ENCODE measurements around the gene KRTAP10-10.

The KRTAP10-10 gene

DNA sequence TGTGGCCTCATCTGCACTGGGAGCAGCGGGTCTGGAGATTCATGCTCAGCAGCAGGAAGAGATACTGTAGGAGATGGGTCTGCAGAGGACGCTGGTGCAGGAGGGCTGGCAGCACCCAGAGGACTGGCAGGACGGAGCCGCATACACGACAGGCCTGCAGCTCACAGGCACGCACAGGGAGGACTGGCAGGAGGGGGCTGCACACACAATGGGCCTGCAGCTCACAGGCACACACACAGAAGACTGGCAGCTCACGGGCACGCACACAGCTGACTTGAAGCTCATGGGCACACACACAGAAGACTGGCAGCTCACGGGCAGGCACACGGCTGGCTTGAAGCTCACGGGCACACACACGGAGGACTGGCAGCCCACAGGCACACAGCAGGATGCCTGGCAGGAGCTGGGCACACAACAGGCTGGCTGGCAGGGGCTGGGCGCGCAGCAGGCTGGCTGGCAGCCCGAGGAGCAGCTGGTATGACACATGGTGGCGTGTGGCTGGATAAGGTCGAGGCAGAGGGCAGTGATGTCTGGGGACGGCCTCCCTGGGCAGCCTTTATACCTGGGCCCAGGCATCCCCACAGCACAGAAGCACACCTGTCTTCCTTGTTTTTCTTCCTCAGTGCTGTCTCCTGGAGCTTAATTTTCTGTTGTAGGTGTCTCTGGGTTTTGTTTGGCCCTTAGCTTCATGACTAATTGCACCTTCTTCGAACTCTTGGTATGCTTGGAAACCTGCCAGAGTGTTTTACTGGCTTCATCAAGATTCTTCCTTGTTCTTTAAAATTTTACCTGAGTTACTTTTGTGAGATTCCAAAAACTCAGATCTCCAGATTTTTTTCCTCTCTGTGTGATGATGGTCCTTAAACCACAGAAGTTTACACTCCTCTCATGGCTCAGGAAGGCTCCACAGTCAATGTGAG lies 29.5 kb downstream of the KRTAP10-10 start, which contains the start of gene KRTAP12-2:
KRTAP12-2 (minus strand) TSS at position 527 of the 920 bp plus-strand sequence; CDS start at position 486, 41 bp downstream.
- DNase-seq (ENCODE audit: low spot score): no peak
- in situ Hi-C loops (cut with MboI; ENCODE audit: low sequenced_read_pairs, unreplicated experiment): no loop called here
- TF ChIP-seq, protein P1, sequence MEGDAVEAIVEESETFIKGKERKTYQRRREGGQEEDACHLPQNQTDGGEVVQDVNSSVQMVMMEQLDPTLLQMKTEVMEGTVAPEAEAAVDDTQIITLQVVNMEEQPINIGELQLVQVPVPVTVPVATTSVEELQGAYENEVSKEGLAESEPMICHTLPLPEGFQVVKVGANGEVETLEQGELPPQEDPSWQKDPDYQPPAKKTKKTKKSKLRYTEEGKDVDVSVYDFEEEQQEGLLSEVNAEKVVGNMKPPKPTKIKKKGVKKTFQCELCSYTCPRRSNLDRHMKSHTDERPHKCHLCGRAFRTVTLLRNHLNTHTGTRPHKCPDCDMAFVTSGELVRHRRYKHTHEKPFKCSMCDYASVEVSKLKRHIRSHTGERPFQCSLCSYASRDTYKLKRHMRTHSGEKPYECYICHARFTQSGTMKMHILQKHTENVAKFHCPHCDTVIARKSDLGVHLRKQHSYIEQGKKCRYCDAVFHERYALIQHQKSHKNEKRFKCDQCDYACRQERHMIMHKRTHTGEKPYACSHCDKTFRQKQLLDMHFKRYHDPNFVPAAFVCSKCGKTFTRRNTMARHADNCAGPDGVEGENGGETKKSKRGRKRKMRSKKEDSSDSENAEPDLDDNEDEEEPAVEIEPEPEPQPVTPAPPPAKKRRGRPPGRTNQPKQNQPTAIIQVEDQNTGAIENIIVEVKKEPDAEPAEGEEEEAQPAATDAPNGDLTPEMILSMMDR (IDR thresholded peaks at IDR 0.05; ENCODE audit: borderline replicate concordance, control extremely low read depth, extremely low read depth, insufficient read depth, missing control alignments): no peak

DNA sequence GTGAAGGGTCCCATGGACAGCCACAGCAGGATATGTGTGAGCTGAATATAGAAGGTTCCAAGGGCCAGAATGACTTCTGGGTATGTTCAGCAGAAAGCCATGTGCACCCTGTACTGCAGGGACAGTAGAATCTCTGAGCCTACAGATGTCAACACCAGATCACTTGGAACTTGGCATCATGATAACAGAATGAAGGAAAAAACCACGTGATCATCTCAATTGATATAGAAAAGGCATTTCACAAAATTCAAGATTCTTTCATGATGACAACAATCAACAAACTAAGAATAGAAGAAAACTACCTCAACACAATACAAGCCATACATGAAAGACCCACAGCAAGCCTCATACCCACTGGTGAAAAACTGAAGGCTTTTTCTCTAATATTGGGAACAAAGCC lies 30.5 kb downstream of the KRTAP10-10 start:
- TF ChIP-seq, protein P1 (IDR thresholded peaks at IDR 0.05; ENCODE audit: borderline replicate concordance, control extremely low read depth, extremely low read depth, insufficient read depth, missing control alignments): no peak
- in situ Hi-C loops (cut with MboI; ENCODE audit: low sequenced_read_pairs, unreplicated experiment): no loop called here

DNA sequence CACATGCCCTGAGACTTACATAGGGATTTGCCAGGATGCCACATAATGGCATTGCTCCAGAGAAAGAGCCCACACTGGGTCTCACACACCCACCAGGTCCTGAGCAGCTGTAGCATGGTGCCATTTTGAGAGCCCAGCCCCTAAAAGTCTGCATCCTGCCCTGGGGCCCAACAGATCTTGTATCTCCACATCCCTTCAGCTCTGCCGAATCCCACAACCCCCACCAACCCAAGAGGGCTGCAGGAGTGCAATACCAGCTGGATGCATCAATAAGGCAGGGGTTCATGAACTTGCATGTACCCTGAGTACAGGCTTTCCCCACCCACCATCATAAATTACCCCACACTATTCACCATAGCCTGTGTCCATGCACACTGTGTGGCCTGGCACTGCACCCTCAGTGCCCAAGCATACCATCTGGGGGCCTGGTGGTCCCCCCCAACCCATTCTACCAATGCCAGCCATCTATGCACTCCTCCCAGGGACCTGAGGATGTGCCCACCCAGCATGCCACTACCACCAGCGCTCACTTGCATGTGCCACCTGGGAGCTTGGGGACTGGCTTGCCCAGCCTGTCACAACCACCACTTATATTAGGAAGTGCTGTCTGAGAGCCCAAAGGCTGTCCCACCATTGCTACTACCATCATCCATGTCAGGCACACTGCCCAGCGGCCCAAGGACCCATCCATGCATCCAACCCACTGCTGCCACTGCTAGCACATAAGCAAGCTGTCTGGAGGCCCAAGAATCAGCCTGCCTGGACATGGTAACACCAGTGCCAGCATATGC lies 33.7 kb downstream of the KRTAP10-10 start:
- TF ChIP-seq, protein P1 (IDR thresholded peaks at IDR 0.05; ENCODE audit: borderline replicate concordance, control extremely low read depth, extremely low read depth, insufficient read depth, missing control alignments): no peak
- no peak for DNase-seq (ENCODE audit: low spot score)
- in situ Hi-C loops (cut with MboI; ENCODE audit: low sequenced_read_pairs, unreplicated experiment): no loop called here

More for the DNA sequence above, 30.5 kb downstream of the KRTAP10-10 start:
- DNase-seq (ENCODE audit: low spot score): no peak

DNA sequence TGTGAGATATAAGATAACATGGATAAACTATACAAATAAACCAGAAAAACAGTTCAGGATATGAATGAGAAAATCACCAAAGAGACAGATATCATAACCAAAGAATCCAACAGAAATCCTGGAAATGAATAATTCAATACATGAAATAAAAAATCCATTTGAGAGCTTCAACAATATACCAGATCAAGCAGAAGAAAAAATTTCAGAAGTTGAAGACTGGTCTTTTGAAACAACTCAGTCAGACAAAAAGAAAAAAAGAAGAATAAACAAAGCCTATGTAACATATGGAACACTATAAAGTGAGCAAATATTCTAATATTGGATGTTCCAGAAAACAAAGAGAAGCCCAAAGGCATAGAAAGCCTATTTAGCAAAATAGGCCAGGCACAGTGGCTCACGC lies 34.8 kb downstream of the KRTAP10-10 start:
- no peak for DNase-seq (ENCODE audit: low spot score)
- in situ Hi-C loops (cut with MboI; ENCODE audit: low sequenced_read_pairs, unreplicated experiment): no loop called here

DNA sequence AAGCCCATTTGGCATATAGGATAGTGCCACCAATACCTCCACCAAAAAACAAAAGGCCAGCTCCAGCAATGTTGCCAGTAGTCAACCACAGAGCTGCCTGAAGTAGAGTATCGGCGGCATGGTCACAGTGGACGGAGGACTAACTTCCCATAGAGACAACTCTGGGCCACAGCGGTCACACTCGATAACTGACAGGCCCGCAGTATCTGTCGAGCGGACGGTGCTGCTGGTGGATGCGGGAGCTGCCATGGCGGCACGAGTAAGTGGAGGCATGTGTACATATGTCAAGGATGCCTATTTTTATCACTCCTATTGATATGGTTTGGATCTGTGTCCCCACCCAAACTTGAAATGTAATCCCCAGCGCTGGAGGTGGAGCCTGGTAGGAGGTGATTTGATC lies 40.7 kb downstream of the KRTAP10-10 start:
- in situ Hi-C loops (cut with MboI; ENCODE audit: low sequenced_read_pairs, unreplicated experiment): no loop called here
- no peak for DNase-seq (ENCODE audit: low spot score)
- TF ChIP-seq, protein P1 (IDR thresholded peaks at IDR 0.05; ENCODE audit: borderline replicate concordance, control extremely low read depth, extremely low read depth, insufficient read depth, missing control alignments): no peak

More for the DNA sequence above, 34.8 kb downstream of the KRTAP10-10 start:
- TF ChIP-seq, protein P1 (IDR thresholded peaks at IDR 0.05; ENCODE audit: borderline replicate concordance, control extremely low read depth, extremely low read depth, insufficient read depth, missing control alignments): no peak

DNA sequence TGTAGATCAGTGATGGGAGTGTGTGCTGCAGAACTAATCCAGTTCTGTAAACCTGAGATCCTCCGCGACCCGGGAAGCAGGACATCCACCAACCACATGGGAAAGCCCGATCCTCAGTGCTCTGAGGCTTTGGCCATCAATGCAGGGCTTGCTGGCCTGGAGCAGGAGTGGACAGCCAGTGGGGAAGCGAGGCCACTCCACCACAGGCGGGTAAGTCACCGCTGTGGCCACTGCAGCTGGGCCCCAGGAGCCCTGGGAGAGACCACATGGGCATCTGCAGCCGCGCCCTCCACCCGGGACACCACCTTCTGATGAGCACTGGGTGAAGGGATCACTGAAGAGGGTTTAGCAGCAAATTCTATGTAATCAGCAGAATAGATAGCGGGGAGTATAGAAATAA lies 44.0 kb downstream of the KRTAP10-10 start:
- in situ Hi-C loops (cut with MboI; ENCODE audit: low sequenced_read_pairs, unreplicated experiment): no loop called here
- DNase-seq (ENCODE audit: low spot score): no peak
- TF ChIP-seq, protein P1 (IDR thresholded peaks at IDR 0.05; ENCODE audit: borderline replicate concordance, control extremely low read depth, extremely low read depth, insufficient read depth, missing control alignments): no peak
